Kasumi-1 (cell line): ENCODE measurements around the gene PRC1.

Experiments used
- DNase-seq, 2 experiments: peaks; one replicate each; lab custom pipeline; 2025; lab: John Stamatoyannopoulos, UW

PRC1 gene

DNA sequence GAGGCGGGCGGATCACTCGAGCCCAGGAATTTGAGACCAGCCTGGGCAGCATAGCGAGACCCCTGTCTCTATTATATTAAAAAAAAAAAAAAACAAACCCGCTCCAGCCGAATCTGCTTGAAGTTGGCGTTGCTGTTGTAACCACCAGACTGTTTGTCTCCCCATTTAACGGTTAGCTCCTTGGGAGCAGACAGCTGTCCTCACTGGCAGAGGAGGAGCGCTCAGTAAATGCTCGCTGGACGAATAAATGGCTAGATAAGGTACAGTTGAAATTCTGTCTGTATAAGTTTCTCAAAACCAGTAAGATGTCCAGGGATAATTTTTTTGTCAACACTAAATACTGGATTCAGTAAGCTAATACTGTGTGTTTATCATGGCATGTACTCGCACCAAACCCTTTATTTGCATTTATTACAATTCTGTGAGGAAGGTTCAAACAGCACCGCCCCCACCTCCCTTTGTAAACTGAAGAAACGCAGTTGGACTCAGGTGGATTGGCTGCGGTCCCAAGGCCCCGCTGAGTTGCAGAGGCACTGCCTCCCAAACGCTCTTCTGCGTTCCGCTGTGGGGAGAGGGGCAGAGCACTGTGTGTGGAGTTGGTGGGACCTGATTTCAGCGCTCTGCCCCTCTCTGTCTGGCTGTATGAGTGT, 38.6 kb downstream of the PRC1 start:
- no peak for DNase-seq

DNA sequence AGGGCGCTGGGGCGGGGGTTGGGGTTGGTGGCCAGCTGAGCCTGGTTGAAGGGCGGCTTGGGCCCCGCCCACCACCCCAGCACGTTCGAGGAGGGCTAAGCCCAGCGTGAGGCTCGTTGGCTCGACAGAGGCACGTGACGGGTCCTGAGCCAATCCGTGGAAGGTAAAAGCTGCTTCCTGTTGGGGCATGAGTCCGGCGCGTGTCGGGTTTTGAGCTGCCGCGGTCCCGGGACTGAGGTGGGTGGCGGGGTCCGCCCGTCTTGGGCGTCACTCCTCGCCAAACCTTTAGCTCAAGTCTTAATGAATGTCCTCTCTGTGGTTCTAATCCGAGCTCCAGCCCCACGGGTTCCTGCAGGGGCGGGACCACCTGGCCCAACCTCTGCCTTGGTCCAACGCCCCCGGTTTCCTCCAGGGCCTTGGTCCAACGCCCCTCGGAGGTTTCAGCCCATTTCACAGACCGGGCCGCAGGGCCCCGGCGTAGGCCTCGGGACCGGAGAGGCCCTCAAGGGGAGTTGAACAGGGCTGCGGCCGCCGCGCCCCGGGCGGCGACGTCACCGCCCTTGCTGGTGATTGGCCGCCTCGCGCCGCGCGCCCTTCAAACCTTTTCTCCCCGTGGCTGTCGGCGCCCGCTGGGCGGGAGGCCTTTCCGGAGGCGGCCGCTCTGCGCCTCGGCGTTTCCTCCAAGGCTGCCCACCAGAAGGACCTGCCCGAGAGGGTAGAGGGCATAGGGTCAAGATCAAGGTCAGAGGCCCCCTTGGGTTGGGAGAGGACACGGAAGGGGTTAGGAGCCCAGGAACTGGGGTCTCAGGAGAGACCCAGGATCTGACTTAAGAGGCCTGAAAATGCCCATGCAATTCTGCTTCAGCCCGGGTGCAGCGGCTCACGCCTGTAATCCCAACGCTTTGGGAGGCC, 39.4 kb downstream of the PRC1 start, which contains the start of gene RCCD1:
RCCD1 (plus strand) TSS at position 173 of the 912 bp plus-strand sequence. CDS start 1,851 bp downstream, outside the sequence.
- DNase-seq: peak; percentile 95 to 96

DNA sequence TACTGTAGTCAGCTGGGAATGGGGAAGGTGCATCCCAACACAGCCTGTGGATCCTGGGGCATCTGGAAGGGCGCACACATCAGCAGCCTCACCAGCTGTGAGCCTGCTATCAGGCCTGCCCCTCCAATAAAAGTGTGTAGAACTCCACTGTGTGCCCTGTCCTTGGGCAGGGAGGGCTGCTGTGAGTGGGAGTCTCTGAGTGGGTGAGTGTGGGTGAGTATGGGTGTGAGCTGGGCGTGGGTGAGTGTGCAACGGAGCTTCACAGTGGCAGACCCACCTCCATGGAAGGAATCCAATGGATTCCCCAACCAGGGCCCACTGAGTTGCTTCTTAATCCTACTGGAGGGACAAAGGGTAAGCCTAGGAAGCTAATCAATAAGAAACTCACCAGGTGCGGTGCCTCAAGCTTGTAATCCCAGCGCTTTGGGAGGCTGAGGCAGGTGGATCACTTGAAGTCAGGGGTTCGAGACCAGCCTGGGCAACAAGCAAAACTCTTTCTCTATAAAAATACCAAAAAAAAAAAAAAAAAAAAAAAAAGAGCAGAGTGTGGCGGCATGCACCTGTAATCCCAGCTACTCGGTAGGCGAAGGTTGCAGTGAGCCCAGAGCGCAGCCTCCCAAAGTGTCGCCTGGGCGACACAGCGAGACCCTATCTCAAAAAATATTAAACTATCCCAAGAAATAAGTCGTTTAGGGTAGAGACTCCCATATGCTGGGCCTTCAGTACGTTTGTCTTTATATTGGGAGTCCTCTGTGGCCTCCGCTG, 40.2 kb downstream of the PRC1 start:
- DNase-seq: no peak

DNA sequence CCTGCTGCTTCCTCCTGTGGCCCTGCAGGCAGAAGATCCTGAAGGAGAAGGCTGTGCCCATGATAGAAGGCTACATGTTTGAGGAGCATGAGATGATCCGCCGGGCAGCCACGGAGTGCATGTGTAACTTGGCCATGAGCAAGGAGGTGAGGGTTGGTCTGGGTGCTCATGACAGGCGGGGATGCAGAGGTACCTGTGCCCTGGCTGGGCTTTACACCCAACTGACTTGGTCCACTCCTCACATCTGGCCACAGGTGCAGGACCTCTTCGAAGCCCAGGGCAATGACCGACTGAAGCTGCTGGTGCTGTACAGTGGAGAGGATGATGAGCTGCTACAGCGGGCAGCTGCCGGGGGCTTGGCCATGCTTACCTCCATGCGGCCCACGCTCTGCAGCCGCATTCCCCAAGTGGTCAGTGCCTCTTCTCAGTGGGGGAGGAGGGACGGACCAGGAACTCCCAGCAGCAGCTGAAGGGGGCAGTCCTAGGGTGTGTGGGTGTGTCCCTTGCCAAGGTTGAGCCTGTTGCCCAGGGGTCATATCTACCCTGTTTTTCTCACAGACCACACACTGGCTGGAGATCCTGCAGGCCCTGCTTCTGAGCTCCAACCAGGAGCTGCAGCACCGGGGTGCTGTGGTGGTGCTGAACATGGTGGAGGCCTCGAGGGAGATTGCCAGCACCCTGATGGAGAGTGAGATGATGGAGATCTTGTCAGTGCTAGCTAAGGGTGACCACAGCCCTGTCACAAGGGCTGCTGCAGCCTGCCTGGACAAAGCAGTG, 41.2 kb downstream of the PRC1 start:
- DNase-seq: no peak

DNA sequence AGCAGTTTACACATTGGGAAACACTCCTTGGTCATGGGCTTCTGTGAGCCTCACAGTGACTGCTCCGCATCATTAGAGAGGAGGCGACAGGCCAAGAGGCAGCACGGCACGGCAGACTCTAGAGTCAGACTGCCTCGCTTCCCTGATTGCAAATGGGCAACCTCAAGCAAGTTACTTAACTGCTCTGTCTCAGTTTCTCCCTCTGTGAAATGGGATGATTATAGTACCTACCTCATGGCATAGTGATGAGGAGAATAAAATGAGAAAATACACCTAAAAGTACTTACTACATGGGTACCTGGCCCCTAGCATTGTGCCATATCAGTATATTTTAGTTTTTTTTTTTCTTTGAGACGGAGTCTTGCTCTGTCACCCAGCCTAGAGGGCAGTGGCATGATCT, 43.7 kb downstream of the PRC1 start:
- no peak for DNase-seq

DNA sequence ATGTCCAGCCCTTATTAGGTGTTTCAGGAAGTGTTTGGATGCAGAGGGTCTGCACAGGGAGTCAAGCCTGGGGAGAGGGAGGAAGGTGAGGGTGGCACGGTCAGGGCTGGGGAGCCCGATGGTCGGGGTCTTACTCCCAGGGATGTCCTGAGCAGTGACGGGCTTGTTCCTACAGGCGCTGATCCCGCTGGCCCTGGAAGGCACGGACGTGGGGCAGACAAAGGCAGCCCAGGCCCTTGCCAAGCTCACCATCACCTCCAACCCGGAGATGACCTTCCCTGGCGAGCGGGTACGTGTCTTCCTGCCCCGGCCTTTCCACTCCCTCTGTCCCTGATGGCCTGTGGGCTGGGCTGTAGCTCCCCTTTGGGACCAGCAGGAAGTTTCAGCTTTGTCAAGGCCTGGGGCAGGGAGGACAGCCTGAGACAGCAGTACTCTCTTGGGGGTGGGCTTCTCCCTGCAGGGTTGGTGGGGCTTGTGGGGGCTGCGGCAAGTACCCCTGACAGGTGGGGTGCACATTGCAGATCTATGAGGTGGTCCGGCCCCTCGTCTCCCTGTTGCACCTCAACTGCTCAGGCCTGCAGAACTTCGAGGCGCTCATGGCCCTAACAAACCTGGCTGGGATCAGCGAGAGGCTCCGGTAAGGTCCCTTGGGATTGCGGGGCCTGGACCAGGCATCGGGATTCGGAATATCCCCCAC, 44.2 kb downstream of the PRC1 start:
- no peak for DNase-seq

DNA sequence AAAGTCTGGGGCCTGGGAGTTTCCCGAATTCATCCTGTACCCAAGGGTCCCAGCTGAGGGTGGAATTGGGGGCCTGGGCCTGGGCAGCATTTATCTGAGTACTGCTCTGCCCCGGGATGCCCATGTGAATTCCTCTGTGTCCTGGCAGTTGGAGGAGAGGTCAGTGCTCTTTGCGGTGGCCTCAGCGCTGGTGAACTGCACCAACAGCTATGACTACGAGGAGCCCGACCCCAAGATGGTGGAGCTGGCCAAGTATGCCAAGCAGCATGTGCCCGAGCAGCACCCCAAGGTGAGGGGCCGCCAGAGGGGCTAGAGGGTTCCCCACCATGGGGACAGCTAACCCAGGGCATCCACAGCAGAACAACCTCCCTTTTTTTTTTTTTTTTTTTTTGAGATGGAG, 45.8 kb downstream of the PRC1 start:
- no peak for DNase-seq

DNA sequence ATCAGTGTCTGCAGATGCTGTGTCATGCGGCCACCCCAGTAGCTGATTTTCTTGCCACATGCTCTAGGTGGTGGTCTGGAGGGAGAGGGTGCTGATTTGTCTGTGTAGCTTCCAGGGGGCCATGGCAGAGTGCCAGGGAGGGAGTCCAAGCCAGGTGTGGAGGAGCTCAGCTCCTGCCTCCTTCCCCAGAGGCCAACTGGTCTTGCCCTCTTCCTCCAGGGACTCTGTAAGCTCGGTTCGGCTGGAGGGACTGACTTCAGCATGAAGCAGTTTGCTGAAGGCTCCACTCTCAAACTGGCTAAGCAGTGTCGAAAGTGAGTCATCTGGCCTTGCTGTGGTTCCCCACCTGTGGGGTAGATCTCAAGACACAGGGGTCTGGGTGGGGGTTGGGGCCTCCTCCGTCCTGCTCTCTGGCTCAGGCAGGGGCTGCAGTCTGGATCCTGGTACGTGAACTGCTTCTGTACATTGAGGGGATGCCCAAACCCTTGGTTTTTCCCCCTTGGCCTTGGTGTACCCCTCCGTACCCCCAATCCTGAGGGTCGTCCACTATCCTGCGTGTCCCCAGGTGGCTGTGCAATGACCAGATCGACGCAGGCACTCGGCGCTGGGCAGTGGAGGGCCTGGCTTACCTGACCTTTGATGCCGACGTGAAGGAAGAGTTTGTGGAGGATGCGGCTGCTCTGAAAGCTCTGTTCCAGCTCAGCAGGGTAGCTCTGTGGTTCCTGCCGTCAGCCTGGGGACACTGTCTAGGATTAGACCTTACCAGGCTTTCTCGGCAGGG, 46.6 kb downstream of the PRC1 start:
- DNase-seq: no peak

DNA sequence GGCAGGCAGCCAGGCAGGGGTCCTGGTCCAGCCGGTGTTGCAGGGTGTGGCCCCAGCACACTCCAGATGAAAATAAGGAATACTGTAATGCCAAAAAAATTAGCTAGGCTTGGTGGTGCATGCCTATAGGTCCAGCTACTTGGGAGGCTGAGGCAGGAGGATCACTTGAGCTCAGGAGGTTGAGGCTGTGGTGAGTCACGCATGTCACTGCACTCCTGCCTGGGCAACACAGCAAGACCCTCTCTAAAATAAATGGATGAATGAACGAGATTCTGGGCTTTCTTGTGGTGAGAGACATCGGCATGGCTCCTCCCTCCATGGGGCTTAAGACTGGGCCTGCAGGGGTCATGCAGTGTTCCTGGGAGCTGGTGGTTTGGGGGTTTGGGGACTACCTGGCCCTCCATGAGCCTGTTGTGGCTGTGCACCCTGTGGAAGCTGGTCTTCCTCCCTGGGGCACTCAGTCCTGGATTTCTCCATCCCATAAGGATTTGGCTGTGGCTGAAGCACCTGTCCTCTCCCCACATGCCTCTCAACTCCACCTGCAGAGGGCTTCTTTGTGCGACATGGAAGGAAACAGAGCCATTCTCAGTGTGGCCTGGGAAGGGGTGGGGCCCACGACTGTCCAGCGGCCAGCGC, 47.3 kb downstream of the PRC1 start:
- no peak for DNase-seq

DNA sequence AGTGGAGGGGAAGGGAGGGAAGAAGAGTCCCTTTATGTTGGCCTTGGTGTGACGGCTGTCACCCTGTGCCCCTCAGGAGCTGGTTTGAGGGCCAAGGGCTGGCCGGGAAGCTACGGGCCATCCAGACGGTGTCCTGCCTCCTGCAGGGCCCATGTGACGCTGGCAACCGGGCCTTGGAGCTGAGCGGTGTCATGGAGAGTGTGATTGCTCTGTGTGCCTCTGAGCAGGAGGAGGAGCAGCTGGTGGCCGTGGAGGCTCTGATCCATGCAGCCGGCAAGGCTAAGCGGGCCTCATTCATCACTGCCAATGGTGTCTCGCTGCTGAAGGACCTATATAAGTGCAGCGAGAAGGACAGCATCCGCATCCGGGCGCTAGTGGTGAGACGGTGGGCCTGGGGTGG, 47.8 kb downstream of the PRC1 start:
- DNase-seq: no peak

DNA sequence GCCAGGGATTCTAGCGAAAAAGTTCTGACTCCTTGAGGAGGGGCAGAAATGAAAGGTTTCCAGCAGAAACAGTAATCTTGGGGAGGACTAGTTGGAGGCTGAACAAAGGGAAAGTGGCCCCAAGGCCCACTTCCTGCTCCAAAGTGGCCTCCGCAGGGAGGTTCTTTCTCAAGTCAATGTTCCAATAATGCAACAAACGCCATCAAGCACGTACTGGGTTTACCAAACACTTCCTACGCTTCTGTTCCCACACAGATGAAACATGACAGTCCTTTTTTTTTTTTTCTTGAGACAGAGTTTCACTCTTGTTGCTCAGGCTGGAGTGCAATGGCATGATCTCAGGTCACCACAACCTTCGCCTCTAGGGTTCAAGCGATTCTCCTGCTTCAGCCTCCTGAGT, 49.2 kb downstream of the PRC1 start:
- no peak for DNase-seq

DNA sequence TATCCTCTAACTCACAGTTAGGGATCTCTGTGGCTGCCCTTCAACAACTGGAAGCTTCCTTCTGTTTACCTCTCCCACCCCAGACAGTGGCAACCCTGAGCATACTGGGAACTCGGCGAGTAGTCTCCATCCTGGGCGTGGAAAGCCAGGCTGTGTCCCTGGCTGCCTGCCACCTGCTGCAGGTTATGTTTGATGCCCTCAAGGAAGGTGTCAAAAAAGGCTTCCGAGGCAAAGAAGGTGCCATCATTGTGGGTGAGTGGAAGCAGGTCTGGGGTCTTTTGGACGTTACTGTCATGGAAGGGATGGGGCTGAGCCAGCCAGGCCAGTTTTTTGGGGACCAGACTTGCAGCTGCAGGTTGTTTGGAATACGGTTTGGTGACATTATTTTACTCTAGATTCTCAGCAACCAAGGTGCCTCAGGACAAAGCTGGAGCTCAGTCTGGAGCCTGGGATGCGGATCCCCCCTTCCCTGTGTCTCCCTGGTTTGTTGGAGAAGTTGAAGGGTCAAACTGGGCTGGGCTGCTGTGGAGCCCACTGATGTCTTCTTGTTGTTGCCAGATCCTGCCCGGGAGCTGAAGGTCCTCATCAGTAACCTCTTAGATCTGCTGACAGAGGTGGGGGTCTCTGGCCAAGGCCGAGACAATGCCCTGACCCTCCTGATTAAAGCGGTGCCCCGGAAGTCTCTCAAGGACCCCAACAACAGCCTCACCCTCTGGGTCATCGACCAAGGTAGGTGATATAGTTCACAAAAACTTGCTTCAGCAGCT, 51.8 kb downstream of the PRC1 start:
- no peak for DNase-seq

DNA sequence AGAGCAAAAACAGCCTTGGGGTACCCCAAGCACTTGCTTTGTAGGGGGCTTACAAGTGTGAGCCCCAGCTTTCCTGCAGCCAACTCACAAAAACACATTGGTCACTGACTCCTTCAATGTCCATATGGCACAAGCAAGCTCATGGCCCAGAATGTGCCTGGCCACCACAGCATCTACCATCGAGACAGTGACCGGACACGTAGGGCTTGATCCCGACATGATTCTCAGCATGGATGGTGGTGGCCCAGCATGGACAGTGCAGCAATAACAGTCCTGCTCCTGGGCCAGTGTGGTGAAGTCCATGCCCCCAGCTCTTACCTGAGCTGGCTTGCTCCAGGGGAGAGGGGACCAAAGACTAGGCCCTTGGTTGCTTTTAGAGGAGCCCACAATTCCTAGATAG, 53.3 kb downstream of the PRC1 start:
- DNase-seq: no peak

DNA sequence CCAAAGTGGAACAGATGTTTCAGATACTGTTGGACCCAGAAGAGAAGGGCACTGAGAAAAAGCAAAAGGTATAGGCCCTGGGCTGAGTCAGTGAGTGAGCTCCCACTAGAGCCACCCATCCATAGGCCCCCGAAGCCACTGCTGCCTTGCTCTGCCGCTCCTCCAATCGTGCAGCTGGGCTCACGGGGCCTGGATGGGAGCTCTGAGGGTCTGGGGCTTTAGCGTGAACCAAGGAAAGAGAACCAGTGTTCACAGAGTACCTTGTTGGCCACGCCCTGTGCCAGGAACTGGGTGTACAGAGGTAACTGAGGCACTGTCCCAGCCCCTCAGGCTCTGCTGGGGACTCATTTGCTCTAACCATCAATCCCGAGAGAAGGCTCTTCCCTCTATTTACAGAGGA, 54.6 kb downstream of the PRC1 start:
- no peak for DNase-seq

DNA sequence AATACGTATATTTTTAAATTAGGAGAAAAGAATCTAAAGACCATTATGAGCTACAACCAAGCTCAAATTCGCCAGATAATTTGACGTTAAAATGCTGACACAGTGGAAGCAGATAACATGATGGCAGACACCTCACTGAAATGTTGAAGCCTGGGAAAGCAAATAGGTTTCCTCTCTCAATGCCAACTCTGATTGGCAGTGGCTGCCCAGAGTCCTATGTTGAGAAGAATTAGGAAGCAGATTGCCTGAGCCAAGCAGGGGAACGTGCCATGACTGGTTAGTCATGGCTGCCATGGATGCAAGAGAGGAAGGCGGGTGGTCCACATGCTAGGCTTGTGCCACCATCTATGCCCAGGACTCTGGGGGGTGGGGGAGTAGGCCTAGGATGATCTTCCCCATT, 56.1 kb downstream of the PRC1 start:
- no peak for DNase-seq

DNA sequence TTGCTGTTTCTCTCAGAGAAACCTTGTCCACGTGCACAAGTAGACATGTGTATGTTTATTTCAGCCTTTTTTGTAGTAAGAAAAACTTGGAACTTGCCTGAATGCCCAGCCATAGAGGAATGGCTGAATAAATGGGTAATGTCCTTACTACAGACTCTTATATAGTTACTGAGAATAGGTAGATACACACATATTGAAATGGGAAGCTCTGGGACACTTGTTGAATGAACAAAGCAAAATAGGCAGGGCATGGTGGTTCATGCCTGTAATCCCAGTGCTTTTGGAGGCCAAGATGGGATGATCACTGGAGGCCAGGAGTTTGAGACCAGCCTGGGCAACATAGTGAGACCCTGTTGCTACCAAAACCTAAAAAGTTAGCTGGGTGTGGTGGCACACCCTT, 57.5 kb downstream of the PRC1 start:
- no peak for DNase-seq

DNA sequence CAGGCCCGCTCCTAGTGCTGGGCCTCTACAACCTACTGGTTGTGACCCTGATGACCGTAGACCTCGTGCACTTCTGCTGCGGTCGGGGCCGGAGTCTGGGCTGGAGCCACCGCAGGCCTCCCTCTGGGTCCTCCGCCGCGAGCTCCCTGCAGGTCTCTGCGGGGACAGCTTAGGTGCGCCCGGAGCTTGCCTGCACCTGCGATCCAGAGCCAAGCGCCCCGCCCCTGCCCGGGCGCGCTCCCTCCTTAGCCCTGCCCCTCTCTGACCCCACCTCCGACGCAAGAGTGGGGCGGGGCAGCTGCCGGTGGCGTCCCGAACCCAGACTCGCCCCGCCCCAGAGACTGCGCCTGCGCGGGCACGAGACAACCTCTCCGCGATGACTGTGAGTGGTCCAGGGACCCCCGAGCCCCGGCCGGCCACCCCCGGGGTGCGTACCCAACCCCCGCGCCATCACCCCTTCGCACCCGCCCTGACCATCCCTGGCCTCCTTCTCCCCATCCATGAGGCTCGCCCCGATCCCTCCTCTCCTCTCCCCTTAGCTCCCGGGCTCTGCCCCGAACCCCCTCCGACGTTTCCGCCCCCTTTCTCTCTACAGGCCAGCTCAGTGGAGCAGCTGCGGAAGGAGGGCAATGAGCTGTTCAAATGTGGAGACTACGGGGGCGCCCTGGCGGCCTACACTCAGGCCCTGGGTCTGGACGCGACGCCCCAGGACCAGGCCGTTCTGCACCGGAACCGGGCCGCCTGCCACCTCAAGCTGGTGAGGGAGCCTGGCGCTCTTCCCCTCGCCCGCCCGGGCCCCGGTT, 59.2 kb downstream of the PRC1 start, which contains the start of gene UNC45A:
UNC45A (plus strand) TSS at position 337 of the 803 bp plus-strand sequence; CDS start at position 377, 40 bp downstream.
- DNase-seq: peak; percentile 83 to 84
